Mesenchymal stem cell (in vitro differentiated cells and primary cell): Measurements from ENCODE around the gene GALM.
"Not testable (repeated sequence)": the region's sequence is repeated elsewhere in the genome, so short reads cannot be mapped to it uniquely, and the experiment has no call there.

ENCODE experiments used
- DNase-seq: peaks from one replicate; pipeline ENCODE4 v3.0.0-alpha.2; 2013
- H2AFZ ChIP-seq: one replicate; pipeline ENCODE4 v1.6.1; 2013; ENCODE audit warnings: low read depth, mild to moderate bottlenecking, control low read depth, inconsistent platforms, low read length, moderate library complexity
- H2AK5ac ChIP-seq: 2 replicates; pipeline ENCODE4 v1.6.1; 2013; ENCODE audit warnings: low read length, moderate library complexity, mild to moderate bottlenecking, inconsistent platforms; ENCODE audit not compliant: severe bottlenecking
- H2BK120ac ChIP-seq: one replicate; pipeline ENCODE4 v1.6.1; 2013; ENCODE audit warnings: low read depth, mild to moderate bottlenecking, inconsistent platforms, low read length, moderate library complexity
- H2BK12ac ChIP-seq, 2 experiments: one replicate each; pipeline ENCODE4 v1.6.1; 2013; ENCODE audit warnings: inconsistent platforms in 2 of 2, low read length in 2 of 2, mild to moderate bottlenecking in 2 of 2, moderate library complexity in 2 of 2, control low read depth in 1 of 2
- H2BK15ac ChIP-seq: one replicate; pipeline ENCODE4 v1.6.1; 2013; ENCODE audit warnings: mild to moderate bottlenecking, low read depth, inconsistent platforms; ENCODE audit not compliant: poor library complexity, severe bottlenecking
- H2BK5ac ChIP-seq: 2 replicates; pipeline ENCODE4 v1.6.1; 2013; ENCODE audit warnings: low read depth, mild to moderate bottlenecking, low read length, control low read depth, inconsistent platforms; ENCODE audit not compliant: poor library complexity, severe bottlenecking
- H3K14ac ChIP-seq, 2 experiments: one replicate each; pipeline ENCODE4 v1.6.1; 2013; ENCODE audit warnings: inconsistent platforms in 2 of 2, low read length in 2 of 2, control low read depth in 1 of 2, mild to moderate bottlenecking in 1 of 2, moderate library complexity in 1 of 2
- H3K18ac ChIP-seq, 2 experiments: one replicate each; pipeline ENCODE4 v1.6.1; 2013; ENCODE audit warnings: inconsistent platforms in 2 of 2, low read length in 2 of 2, control low read depth in 1 of 2, low read depth in 1 of 2, mild to moderate bottlenecking in 1 of 2
- H3K23ac ChIP-seq, 2 experiments: one replicate each; pipeline ENCODE4 v1.6.1; 2013; ENCODE audit warnings: inconsistent platforms in 2 of 2, low read length in 2 of 2, mild to moderate bottlenecking in 2 of 2, moderate library complexity in 2 of 2, control low read depth in 1 of 2
- H3K27ac ChIP-seq: 2 replicates; pipeline ENCODE4 v1.5.1; 2013; ENCODE audit warnings: mild to moderate bottlenecking, moderate library complexity, low read length, control low read depth, inconsistent platforms; ENCODE audit not compliant: poor library complexity, severe bottlenecking
- H3K27me3 ChIP-seq, 2 experiments: 2 replicates each; pipeline versions ENCODE4 v1.6.1 to v1.7.0; 2013; ENCODE audit warnings: low read length in 2 of 2, mild to moderate bottlenecking in 2 of 2, moderate library complexity in 2 of 2, control low read depth in 1 of 2, inconsistent platforms in 1 of 2; ENCODE audit not compliant: control insufficient read depth in 1 of 2, insufficient read depth in 1 of 2
- H3K36me3 ChIP-seq, 2 experiments: 2 replicates each; pipeline versions ENCODE4 v1.6.1 to v1.7.0; 2013; ENCODE audit warnings: low read length in 2 of 2, control low read depth in 1 of 2, inconsistent platforms in 1 of 2, low read depth in 1 of 2, mild to moderate bottlenecking in 1 of 2; ENCODE audit not compliant: insufficient read depth in 2 of 2, control insufficient read depth in 1 of 2
- H3K4ac ChIP-seq, 2 experiments: one replicate each; pipeline ENCODE4 v1.6.1; 2013; ENCODE audit warnings: inconsistent platforms in 2 of 2, low read length in 2 of 2, mild to moderate bottlenecking in 2 of 2, moderate library complexity in 2 of 2, control low read depth in 1 of 2, low read depth in 1 of 2
- H3K4me1 ChIP-seq: 2 replicates; pipeline ENCODE4 v1.6.1; 2013; ENCODE audit warnings: low read depth, low read length, control low read depth; ENCODE audit not compliant: control insufficient read depth, insufficient read depth
- H3K4me2 ChIP-seq: 2 replicates; pipeline ENCODE4 v1.6.1; 2013; ENCODE audit warnings: low read length, mild to moderate bottlenecking, inconsistent platforms; ENCODE audit not compliant: poor library complexity, severe bottlenecking
- H3K4me3 ChIP-seq, 2 experiments: 2 replicates each; pipeline versions ENCODE4 v1.5.1 to v1.7.0; 2013; ENCODE audit warnings: low read length in 2 of 2, mild to moderate bottlenecking in 2 of 2, control low read depth in 1 of 2, low read depth in 1 of 2; ENCODE audit not compliant: insufficient read depth in 1 of 2
- H3K79me1 ChIP-seq: replicated peaks from 2 replicates; pipeline ENCODE4 v1.6.1; 2013; ENCODE audit warnings: mild to moderate bottlenecking, control low read depth, low read length, inconsistent platforms; ENCODE audit not compliant: poor library complexity, severe bottlenecking
- H3K9ac ChIP-seq: 2 replicates; pipeline ENCODE4 v1.7.0; 2013; ENCODE audit warnings: mild to moderate bottlenecking, low read length, moderate library complexity
- H3K9me3 ChIP-seq: 2 replicates; pipeline ENCODE4 v1.7.0; 2013; ENCODE audit warnings: mild to moderate bottlenecking, low read length; ENCODE audit not compliant: control insufficient read depth
- H4K8ac ChIP-seq: one replicate; pipeline ENCODE4 v1.6.1; 2013; ENCODE audit warnings: inconsistent platforms, mild to moderate bottlenecking, low read length, moderate library complexity
- H4K91ac ChIP-seq: one replicate; pipeline ENCODE4 v1.6.1; 2013; ENCODE audit warnings: mild to moderate bottlenecking, low read length, inconsistent platforms
- WGBS: methylation state at CpG from one replicate; pipeline ENCODE4 v1.1.7; 2013; ENCODE audit warnings: mixed read lengths; 5-methylcytosine and 5-hydroxymethylcytosine counted together

Gene GALM

DNA sequence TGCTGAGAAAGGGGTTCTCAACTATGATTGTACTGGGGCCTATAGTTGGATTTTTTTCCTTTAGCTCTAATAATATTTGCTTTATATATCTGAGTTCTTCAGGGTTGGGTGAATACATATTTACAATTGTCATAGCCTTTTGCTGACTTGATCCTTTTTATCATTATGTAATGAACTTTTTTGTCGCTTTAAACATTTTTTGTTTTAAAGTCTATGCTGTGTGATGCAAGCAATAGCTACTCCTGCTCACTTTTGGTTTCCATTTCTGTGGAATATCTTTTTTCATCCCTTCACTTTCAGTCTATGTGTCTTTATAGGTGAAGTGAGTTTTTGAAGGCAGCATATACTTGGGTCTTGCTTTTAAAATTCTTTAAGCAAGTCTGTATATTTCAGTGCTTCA is 49.0 kb downstream of the GALM start:
- H3K36me3 ChIP-seq, H3K4me1 ChIP-seq, H4K91ac ChIP-seq, H3K27ac ChIP-seq, H2BK12ac ChIP-seq, H3K18ac ChIP-seq, H3K4ac ChIP-seq, H3K14ac ChIP-seq, H3K4me2 ChIP-seq, DNase-seq, H3K27me3 ChIP-seq, H3K23ac ChIP-seq, H2BK5ac ChIP-seq, H4K8ac ChIP-seq, H2AK5ac ChIP-seq, H3K9ac ChIP-seq, H3K9me3 ChIP-seq, H2AFZ ChIP-seq, H2BK120ac ChIP-seq, H3K79me1 ChIP-seq, H2BK15ac ChIP-seq, H3K4me3 ChIP-seq: not testable (repeated sequence)
- no CpG with 5 or more reads among the region's 1 CpG for WGBS

DNA sequence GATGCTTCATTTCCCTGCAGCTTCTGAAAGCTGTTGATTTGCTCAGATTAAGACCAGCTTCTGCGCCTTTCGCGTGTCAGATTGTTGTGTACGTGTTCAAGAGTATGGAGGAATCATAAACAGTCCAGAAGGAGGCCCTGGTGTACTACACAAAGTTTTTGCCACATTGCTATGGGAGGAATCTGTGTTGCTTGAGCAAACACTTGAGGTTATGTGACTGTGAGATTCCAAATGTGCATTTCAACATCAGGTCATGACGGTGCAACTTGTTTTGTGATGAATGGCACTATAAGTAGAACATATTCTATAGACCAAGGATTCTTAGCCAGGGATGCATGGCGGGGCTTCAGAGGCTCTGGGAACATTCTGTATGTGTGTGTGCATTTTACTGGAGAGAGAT is 50.3 kb downstream of the GALM start:
- Histone ChIP-seq H3K4me2 (no peak overlapping the region), H2BK120ac (no peak overlapping the region), H3K79me1 (no peaks in the 10 kb centered on the region), H4K8ac (no peak overlapping the region), H3K9me3 (no peaks in the 10 kb centered on the region), H2BK5ac (no peak overlapping the region), H4K91ac (no peak overlapping the region), H3K36me3 (peaks cover 0 to 6% of the 10 kb centered on the region in 2 experiments), H3K4me1 (peaks cover 1% of the 10 kb centered on the region), H2AK5ac (no peak overlapping the region), H3K4ac (no peak overlapping the region), H2BK12ac (no peak overlapping the region), H2BK15ac (no peak overlapping the region), H2AFZ (peak overlapping the region; percentile 10), H3K4me3 (no peak overlapping the region), H3K9ac (no peak overlapping the region), H3K14ac (no peak overlapping the region), H3K23ac (no peak overlapping the region), H3K18ac (no peak overlapping the region), H3K27ac (no peak overlapping the region), H3K27me3 (no peaks in the 10 kb centered on the region)
- 86% methylated on average over 4 of the region's 6 CpGs for WGBS
- peak; percentile 92 for DNase-seq

- no peak for DNase-seq
- H2AFZ ChIP-seq = no peak overlapping the region
- H3K27me3 ChIP-seq = no peaks in the 10 kb centered on the region
- H2AK5ac ChIP-seq = no peak overlapping the region
- no peak overlapping the region for H4K8ac ChIP-seq
- H3K27ac ChIP-seq = no peak overlapping the region
- WGBS = 100% methylated on average over 4 of the region's 4 CpGs
- no peak overlapping the region for H3K4me2 ChIP-seq
- H3K4me1 ChIP-seq = peaks cover 1% of the 10 kb centered on the region
- H3K4me3 ChIP-seq = no peak overlapping the region
- H3K18ac ChIP-seq = no peak overlapping the region
- no peak overlapping the region for H3K14ac ChIP-seq
- no peak overlapping the region for H2BK5ac ChIP-seq
- H3K9me3 ChIP-seq = no peaks in the 10 kb centered on the region
- no peak overlapping the region for H3K23ac ChIP-seq
- H3K4ac ChIP-seq = no peak overlapping the region
- H4K91ac ChIP-seq = no peak overlapping the region
- H2BK15ac ChIP-seq = no peak overlapping the region
- no peak overlapping the region for H2BK12ac ChIP-seq
- H2BK120ac ChIP-seq = no peak overlapping the region
- no peaks in the 10 kb centered on the region for H3K36me3 ChIP-seq
- H3K9ac ChIP-seq = no peak overlapping the region
- no peaks in the 10 kb centered on the region for H3K79me1 ChIP-seq
Measured at GRCh38 chr2:38718601-38719000, 52.7 kb downstream of the GALM start.

DNA sequence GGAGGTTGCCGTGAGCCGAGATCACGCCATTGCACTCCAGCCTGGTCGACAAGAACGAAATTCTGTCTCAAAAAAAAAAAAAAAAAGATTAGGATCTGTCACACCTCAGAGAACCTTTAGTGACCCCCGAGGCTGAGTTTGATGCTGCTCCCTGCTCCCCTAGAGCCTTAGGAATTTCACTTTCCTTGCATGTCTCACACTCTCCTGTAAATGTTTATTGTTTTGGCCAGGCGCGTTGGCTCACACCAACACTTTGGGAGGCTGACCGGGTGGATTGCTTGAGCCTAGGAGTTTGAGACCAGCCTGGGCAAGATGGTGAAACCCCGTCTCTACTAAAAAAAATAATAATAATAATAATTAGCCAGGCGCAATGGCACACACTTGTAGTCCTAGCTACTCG is 53.8 kb downstream of the GALM start:
- Histone ChIP-seq H3K4me3 (no peak overlapping the region), H3K18ac (no peak overlapping the region), H3K9ac (no peak overlapping the region), H3K4me1 (peaks cover 1% of the 10 kb centered on the region), H3K36me3 (no peaks in the 10 kb centered on the region), H2BK15ac (no peak overlapping the region), H3K79me1 (no peaks in the 10 kb centered on the region), H2AK5ac (no peak overlapping the region), H3K4me2 (no peak overlapping the region), H3K4ac (no peak overlapping the region), H3K14ac (no peak overlapping the region), H2BK5ac (no peak overlapping the region), H3K9me3 (no peaks in the 10 kb centered on the region), H2AFZ (no peak overlapping the region), H3K23ac (no peak overlapping the region), H2BK12ac (no peak overlapping the region), H2BK120ac (no peak overlapping the region), H3K27me3 (no peaks in the 10 kb centered on the region), H4K8ac (no peak overlapping the region), H4K91ac (no peak overlapping the region), H3K27ac (no peak overlapping the region)
- no peak for DNase-seq
- 93% methylated on average over 11 of the region's 12 CpGs for WGBS
